Measurements from ENCODE around the gene WASF1.

GRCh38 chr6:110211753-110212152 lies 32.3 kb upstream of the WASF1 start:
- TF ChIP-seq CTCF (IDR thresholded peaks at IDR 0.05) (no peak), EP300 (IDR thresholded peaks at IDR 0.05) (no peak)
